Measurements from ENCODE around the gene QPCT. TPM values are rescaled to one million over a fixed set of nuclear protein-coding genes. Genes with fewer than 3 reads are reported as not detected.
"Not testable (repeated sequence)": the region's sequence is repeated elsewhere in the genome, so short reads cannot be mapped to it uniquely, and the experiment has no call there.

Gene QPCT
- total and polyA plus RNA-seq, 2 of the 4 experiments (the other 2 are of a cell fraction): 1.9 to 2.2 TPM

DNA sequence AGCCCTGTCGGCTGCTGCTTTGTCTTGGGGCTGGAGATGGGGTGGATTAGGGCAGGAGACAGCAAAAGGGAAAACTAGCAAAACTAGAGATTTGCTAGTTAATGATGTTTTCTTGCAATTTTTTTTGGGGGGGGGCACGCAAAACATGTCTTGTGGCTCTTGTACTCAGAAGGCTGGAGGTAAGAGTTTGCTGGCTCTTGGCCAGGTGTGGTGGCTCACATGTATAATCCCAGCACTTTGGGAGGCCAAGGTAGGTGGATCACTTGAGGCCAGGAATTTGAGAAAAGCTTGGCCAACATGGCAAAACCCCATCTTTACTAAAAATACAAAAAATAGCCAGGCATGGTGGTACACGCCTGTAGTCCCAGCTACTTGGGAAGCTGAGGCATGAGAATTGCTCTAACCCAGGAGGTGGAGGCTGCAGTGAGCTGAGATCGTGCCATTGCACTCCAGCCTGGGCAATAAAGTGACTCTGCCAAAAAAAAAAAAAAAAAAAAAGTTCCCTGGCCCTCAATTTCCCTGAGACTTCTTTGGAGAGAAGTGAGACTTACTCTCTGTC is 69.6 kb downstream of the QPCT start:
- dilution Hi-C loops (cut with HindIII; ENCODE audit: low sequenced_read_pairs, unreplicated experiment); DNase-seq; H3K4me1 ChIP-seq (ENCODE audit: control insufficient read depth, insufficient read depth, low read length); H4K5ac ChIP-seq (ENCODE audit: low read depth, low read length); H2AK9ac ChIP-seq (replicated peaks; ENCODE audit: low read depth, low read length, poor library complexity); H3K18ac ChIP-seq (ENCODE audit: low read depth, low read length); H3K27ac ChIP-seq (ENCODE audit: insufficient read depth, low read length); H3K4me3 ChIP-seq (ENCODE audit: insufficient read depth, low read depth, low read length); H4K8ac ChIP-seq (ENCODE audit: low read depth in 2 of 2, low read length in 2 of 2); H4K20me1 ChIP-seq (ENCODE audit: insufficient read depth, low read length); H2BK5ac ChIP-seq (ENCODE audit: low read depth, low read length, poor library complexity, severe bottlenecking); H3K56ac ChIP-seq (ENCODE audit: extremely low read depth, insufficient read depth, low read length); H3K27me3 ChIP-seq (ENCODE audit: control insufficient read depth, insufficient read depth, low read length); H3K4me2 ChIP-seq (ENCODE audit: low read depth, low read length); H2AFZ ChIP-seq (replicated peaks; ENCODE audit: low read length, poor library complexity); H3K9me3 ChIP-seq (ENCODE audit: control insufficient read depth, insufficient read depth, low read length); H3K9me1 ChIP-seq (ENCODE audit: insufficient read depth, low read length); H3K14ac ChIP-seq (replicated peaks; ENCODE audit: low read depth, low read length); H3K9ac ChIP-seq (ENCODE audit: low read depth, low read length); H4K91ac ChIP-seq (ENCODE audit: insufficient read depth, low read depth, low read length); BruUV-seq (replicated peaks); H3K23ac ChIP-seq (ENCODE audit: low read depth, low read length); H3K36me3 ChIP-seq (ENCODE audit: control insufficient read depth, insufficient read depth, low read length): not testable (repeated sequence)
- intact Hi-C loops (cut with micrococcal nuclease) (loop anchor here (1.0 kb wide), 6 partner anchors 223 to 477 kb away; no protein-coding TSS in a partner anchor), in situ Hi-C loops (cut with MboI; ENCODE audit: low sequenced_read_pairs) (loop anchor here (5.0 kb wide), 2 partner anchors 238 to 418 kb away; no protein-coding TSS in a partner anchor)
- peak; percentile 5; the same call in 1 of the 2 replicates for ATAC-seq (ENCODE audit: low read depth)
- peaks cover 0 to 19% of the 10 kb centered on the region in 2 experiments; a peak in 1 of 4 replicates for H3K79me1 ChIP-seq (ENCODE audit: low read depth in 1 of 2, low read length in 2 of 2)
- WGBS, 2 experiments (ENCODE audit: extremely low coverage in 2 of 2, insufficient read length in 1 of 2): 83% methylated on average over 1 of the region's 4 CpGs; no CpG with 5 or more reads in 1 of the 2 experiments
- CTCF ChIA-PET: interaction anchor here (0.6 to 3.8 kb wide), 12 partner anchors 9 to 533 kb away, joined by 3 to 33 read pairs (median 4); no protein-coding TSS in a partner anchor
- peak overlapping the region; percentile 8; the same call in 1 of the 3 replicates for H2BK15ac ChIP-seq (ENCODE audit: low read depth, low read length)
- H3K4ac ChIP-seq (ENCODE audit: low read depth, low read length): peak overlapping the region; percentile 21; the same call in 1 of the 2 replicates
- 0 out of 2 replicates have a peak overlapping the region, but pooled peaks have one; percentile 65 for H2BK120ac ChIP-seq (ENCODE audit: low read depth, low read length)
- POLR2A ChIA-PET (ENCODE audit: unreplicated experiment): interaction anchor here (0.6 kb wide), 3 partner anchors 230 to 386 kb away, joined by 3 to 8 read pairs (median 3); no protein-coding TSS in a partner anchor
- H2BK20ac ChIP-seq (ENCODE audit: low read depth, low read length): peak overlapping the region; percentile 58
- peak overlapping the region; percentile 10; the same call in 1 of the 2 replicates for H2AK5ac ChIP-seq (ENCODE audit: low read depth, low read length)

Measured in IMR-90 (cell line).